ENCODE results near the gene SLC22A25.
"Not testable (repeated sequence)": the region's sequence is repeated elsewhere in the genome, so short reads cannot be mapped to it uniquely, and the experiment has no call there.

SLC22A25 gene

GRCh38 chr11:63243533-63243932, at the start of gene SLC22A25:
Gene SLC22A25 (minus strand): TSS chr11:63243599. CDS start chr11:63229652, 13,947 bp downstream.
- no peak for DNase-seq

DNA sequence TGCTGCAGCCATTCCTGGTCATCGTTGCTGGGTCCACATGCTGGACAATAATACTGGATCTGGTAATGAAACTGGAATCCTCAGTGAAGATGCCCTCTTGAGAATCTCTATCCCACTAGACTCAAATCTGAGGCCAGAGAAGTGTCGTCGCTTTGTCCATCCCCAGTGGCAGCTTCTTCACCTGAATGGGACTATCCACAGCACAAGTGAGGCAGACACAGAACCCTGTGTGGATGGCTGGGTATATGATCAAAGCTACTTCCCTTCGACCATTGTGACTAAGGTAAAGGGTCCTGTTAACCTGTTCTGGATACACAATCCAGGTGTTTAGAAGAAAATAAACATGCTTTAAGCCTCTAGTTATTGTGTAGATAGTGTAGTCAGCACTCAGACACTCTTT, 46.9 kb upstream of the SLC22A25 start:
- DNase-seq: no peak

- no peak for DNase-seq
Measured at GRCh38 chr11:63289658-63290057, 46.3 kb upstream of the SLC22A25 start.

- DNase-seq: no peak
Measured at GRCh38 chr11:63282579-63282978, 39.2 kb upstream of the SLC22A25 start.

- DNase-seq: no peak
Measured at GRCh38 chr11:63280920-63281319, 37.5 kb upstream of the SLC22A25 start.

DNA sequence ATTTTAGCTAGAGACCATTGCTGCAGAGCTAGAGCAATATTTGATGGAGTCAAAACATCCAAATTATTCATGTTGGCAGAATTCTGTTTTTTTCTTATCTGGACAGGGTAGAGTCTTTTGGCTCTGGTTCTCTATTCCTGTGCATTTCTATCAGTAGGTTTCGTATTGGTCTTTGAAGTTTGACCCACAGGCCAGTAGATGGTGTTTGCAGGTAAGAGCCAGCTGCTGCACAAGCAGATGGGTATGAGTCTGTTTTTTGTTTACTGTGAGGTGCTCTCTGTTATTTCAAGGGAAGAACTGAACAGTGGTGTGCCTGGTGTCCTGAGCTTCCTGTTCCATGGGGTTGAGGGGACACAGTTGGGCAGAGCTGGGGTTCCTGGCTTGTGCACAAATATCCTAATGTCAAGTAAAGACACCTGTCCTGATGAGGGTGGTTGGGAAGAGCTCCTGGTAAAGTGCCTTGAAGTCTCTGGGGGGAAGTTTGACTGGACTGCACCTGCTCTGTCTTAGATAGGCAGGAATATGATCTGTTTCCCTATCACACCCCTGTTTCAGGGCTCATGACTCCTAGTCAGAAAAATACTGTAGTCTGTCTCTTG, 34.0 kb upstream of the SLC22A25 start:
- no peak for DNase-seq

GRCh38 chr11:63274776-63275175, 31.4 kb upstream of the SLC22A25 start:
- DNase-seq: no peak

- no peak for DNase-seq
Measured at GRCh38 chr11:63273685-63274084, 30.3 kb upstream of the SLC22A25 start.

GRCh38 chr11:63262547-63262946, 19.1 kb upstream of the SLC22A25 start:
- DNase-seq: no peak

- no peak for DNase-seq
Measured at GRCh38 chr11:63251312-63251711, 7.9 kb upstream of the SLC22A25 start.

- DNase-seq: no peak
Measured at GRCh38 chr11:63250162-63251050, 7.0 kb upstream of the SLC22A25 start.

DNA sequence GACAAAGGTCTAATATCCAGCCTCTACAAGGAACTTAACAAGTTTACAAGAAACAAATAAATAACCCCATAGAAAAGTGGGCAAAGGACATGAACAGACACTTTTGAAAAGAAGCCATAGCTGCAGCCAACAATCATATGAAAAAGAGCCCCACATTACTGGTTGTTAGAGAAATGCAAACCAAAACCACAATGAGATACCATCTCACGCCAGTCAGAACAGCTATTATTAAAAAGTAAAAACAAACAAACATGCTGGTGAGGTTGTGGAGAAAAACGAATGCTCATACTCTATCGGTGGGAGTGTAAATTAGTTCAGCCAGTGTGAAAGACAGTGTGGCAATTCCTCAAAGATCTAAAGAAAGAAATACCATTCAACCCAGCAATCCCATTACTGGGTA, 5.6 kb upstream of the SLC22A25 start:
- no peak for DNase-seq

DNA sequence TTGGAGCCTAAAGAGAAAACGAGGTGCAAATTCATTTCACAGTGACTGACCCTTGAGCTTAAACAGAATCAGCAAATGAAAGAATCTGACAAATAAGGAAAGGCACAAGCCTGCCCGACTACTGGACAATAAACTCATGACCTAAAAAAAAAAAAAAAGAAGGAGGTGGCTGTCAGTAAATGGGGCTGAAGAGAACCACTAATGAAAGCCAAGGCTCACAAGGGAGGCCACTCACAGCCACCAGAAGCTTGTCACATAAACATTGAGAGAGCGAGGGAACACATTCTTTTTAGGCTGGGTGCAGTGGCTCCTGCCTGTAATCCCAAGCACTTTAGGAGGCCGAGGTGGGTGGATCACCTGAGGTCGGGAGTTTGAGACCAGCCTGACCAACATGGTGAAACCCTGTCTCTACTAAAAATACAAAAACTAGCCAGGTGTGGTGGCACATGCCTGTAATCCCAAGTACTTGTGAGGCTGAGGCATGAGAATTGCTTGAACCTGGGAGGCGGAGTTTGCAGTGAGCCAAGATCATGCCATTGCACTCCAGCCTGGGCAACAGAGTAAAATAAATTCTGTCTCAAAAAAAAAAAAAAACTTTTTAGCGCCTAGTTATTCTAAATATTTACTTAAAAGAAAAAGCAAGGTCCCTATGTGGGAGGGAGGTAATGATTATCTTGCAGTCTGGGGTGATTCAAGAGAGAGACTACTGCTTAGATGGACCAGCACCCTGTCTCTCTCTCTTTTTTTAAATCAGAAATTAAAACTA, 4.0 kb upstream of the SLC22A25 start:
- not testable (repeated sequence) for DNase-seq

DNA sequence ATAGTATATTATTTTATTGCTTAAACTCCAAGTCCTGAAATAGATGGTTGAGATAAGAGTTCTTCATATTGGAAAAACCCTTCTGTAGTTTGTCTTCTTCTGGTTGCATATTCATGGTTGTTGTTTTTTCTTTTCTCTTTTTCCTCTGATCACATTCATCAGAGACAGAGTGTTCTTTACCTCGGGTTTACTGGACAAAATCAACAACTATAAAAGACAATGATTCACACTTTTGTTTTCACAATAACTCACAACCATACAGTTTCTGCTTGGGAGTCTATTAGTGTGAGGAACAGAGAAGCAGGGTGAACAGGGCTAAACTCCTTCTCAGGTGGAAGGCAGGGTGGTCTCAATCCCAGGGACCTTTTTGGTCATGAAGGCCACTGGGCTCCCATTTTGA, 2.6 kb upstream of the SLC22A25 start:
- DNase-seq: no peak

DNA sequence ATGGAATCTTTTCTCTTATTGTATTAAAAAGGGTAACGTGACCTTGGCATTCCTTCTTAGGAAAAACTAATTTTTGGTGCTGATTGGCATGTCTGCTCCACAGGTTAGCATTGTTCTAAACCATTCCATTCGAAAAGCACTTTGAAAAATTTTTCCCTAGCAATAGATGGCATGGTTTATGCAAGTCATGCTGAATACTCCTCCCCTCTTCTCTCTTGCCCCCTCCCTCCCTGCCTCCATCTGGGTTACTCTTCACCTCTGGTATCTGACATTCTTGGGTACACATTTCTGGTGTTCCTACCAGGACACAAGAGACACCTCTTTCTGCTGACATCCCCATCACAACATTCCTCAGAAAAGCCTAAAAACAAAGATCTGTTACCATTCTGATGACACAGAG, 1.5 kb upstream of the SLC22A25 start:
- DNase-seq: no peak

- DNase-seq: no peak
Measured at GRCh38 chr11:63242089-63242781, 1.2 kb downstream of the SLC22A25 start.

- no peak for DNase-seq
Measured at GRCh38 chr11:63240791-63241379, 2.5 kb downstream of the SLC22A25 start.

DNA sequence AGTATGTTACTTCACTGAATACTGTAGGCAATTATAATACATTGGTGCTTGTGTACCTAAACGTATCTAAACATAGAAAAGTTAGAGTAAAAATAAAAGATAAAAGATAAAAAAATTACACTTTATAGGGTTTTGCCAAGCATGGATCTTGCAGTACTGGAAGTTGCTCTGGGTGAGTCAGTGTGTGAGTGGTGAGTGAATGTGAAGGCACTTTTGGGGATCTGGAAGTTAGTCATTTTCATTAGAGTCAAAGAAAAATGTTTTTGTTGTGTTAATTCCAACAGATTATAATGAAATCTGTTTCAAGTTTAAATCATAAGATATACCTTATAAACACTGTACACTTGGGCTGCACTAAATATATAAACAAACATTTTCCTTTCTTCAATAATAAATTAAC, 3.3 kb downstream of the SLC22A25 start:
- DNase-seq: no peak

- DNase-seq: no peak
Measured at GRCh38 chr11:63239254-63239653, 4.1 kb downstream of the SLC22A25 start.

DNA sequence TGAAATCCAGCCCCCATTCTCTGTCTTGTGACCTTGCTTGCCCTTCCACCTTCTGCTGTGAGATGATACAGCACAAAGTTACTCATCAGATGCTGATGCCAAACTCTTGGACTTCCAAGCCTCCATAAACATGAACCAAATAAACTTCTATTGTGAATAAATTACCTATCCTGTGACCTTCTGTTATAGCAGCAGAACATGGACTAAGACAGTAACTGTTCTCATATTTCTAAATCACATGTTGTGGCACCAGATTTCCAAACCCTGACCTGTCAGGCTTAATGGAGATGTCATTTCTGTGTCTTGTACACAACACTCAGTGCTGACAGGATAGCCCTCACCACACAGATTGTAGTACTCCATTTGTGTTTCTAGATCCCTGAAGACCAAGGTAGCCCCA, 6.0 kb downstream of the SLC22A25 start:
- DNase-seq: no peak

- not testable (repeated sequence) for DNase-seq
Measured at GRCh38 chr11:63235471-63236461, 7.6 kb downstream of the SLC22A25 start.

Data from NCI-H1930 (cell line).